Activated naive CD8-positive, alpha-beta T cell treated with anti-CD3 and anti-CD28 coated beads, Interleukin-2, amount 50 U/mL, for 16 hours (primary cell): ENCODE data around the gene ABLIM1.

ENCODE experiments used
- DNase-seq: peaks from one replicate; pipeline ENCODE4 v3.0.0-alpha.2; 2020; ENCODE audit warnings: low read depth, low spot score

ABLIM1 gene

DNA sequence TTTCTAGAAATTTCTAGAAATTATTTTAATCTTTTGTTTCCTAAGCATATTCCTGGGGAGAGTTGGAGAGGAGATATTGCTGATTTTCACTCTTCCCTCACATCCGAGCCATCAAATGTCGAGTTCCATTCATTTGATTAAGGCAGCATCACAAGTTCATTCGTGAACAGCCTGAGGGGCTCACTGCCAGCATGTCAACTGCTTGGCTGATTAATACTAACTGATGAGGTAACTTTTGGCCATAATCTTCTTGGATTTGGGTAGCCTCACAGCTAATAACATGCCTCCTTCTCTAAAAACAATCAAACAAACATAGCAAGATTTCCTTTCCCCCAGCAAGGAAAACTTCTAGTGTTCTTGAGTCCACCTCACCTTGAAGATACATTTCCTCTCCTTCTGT, 166.7 kb downstream of the ABLIM1 start:
- DNase-seq, result no peak

DNA sequence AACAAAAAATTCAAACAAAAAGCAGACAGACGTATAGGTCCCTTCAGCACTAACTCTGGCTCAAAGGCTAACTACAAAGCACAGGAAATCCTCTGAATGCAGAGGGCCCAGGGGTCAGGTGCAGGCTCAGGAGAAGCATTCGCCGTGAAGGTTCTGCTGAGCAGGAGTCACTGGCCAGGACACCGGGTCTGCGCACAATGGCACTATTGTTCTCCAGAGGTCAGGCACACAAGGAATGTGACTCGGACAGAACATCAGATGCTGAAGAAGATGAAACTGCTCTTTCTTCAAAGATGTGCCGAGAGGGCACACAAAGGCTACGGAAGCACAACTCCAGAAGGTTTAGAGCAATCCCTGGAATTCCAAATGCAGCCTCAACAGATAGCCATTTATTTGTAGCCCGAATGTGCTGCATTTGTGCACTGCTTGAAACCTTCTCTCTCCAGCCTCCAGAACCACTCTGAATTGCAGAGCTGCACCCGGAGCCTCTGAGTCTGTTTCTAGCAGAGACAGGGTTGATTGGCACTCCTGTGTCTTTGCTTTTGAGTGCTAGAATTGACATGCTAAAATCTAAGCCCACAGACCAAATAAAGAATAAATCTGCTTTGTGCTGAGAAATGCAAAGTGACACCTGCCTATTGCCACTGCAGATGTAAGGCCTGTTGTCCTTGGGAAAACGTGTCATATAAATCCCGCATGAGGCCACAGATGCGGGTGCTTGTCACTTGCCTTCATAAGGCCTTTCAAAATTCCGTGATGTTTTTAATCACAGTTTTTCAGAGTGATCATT, 168.4 kb downstream of the ABLIM1 start:
- DNase-seq, result no peak

GRCh38 chr10:114487815-114488536, 170.1 kb downstream of the ABLIM1 start:
- DNase-seq, result no peak

DNA sequence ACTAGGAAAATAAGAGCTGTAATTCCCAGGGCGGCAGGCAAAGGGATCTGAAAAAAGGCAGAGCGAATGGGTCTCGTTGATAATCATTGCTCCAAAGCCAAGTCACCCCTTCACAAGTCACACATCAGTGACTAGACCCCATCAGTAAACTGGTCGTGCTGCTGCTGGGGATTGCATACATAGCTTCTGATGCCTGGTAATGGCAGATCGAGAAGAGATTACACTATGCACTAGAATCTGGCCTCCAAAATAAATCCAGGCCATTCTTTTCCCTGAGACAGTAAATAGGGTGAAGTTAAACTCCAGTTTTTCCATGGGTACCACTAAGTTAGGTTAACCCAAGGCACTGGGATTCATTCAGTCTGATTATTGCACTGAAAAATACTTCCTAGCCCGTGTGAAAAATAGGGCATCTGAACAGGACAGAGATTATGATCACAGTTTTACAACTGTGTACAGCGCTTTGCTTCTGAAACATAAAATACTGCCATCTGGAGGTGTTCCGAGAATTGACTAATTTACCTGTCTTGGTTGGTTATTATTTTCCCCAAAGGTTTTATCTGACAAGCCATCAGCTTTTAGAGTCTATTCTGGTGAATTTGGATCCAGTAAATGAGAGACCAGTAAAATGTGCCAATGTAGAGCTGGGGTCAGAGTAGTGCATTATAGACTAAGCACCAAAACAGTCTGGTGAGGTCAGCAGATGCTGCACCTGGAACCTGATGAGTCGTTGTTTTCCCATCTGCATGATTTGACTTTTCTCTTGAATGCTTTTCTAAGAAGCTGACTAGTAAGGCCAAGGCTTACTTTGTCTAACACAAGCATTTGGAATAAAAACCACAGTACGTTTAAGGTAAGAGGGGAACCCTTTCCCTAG, 170.9 kb downstream of the ABLIM1 start:
- no peak for DNase-seq

- no peak for DNase-seq
These were observed 172.2 kb downstream of the ABLIM1 start for GRCh38 chr10:114485696-114486400.

GRCh38 chr10:114483575-114483974, 174.5 kb downstream of the ABLIM1 start:
- DNase-seq, result no peak

DNA sequence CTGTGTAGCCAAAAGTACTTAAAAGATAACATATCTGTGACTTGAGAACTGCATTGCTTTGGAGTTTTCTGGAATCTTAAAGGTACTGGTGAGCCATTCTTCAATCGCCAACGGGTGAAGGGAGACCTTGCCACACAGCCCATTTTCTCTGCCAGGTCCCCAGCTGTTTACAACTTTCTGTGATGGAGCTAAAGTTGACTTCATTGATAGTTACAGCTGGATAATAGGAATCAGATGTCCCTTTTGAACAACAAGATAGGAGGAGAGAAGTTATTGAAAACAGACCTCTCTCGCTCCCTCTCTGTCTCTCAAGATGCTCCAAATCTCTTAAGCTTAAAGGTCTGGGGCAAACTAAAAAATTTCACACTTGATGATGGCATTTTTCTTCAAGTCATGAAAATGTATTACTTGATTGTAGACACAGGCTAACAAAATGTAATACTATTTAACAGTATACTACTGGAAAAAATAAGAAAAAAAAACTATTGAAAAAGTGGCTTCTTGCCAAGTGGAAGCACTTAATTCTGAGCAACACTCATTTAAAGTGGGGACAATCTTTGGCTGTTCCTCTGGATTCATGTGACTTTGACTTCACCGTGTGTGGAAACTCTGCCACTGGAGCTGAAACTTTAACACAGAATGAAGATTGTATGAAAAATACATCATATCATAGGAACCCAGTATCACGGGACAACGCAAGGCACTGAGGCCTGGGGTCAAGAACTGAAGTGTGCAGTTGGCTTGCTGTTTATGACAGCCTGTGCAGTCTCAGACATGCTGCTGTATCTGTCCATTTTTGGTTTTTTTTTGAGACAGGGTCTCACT, 175.4 kb downstream of the ABLIM1 start:
- no peak for DNase-seq

DNA sequence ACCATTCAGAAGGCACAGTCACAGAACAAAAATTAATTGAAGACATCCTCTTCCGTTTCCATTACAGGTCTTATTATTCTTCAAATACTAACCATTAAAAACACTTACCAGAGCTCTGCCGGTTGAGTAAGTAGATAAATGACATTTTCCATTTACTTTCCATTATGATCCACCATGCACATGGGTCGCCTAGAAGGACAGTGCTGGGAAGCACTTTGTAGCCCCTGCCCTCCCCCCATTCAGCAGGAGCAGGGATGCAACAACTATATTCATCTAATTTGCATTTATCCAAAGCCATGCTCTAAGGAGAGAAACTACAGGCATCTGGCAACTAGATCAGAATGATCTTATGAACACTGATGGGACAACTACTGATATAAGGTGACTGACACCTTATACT, 177.0 kb downstream of the ABLIM1 start:
- no peak for DNase-seq

DNA sequence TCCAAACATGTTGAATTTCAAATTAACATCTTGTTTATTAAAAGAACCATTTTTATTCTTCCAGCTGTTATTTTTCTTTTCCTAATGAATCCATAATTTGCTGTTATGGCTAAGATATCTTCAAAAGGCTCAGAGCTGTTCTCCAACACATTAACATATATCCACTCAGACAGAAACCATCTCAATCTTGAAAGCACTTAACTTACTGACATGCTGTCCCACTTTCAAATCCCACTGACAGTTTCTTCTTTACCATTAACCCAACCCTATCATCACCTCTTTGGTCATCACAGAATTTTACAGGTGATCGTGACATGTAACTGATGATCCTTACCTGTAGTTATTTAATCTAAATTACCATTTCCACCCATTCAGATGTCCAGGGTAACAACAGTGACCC, 178.2 kb downstream of the ABLIM1 start:
- no peak for DNase-seq

DNA sequence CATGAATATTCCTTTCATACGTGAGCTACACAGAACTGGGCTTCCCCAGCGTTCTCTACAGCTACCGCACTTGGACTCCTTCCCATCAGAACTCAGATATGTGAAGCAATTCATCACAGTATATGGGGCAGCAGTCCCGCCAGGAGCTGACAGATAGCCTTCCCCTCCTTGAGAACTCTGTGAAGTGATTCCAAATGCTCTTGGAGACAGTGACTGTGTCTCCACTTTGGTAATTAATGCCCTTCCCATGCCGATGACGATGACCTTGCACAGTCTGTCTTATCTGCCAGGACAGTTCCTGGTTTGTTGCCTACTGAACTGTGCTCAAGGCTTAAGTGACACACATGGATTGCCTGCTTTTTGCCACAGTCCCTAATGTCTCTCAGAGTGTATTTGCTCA, 178.8 kb downstream of the ABLIM1 start:
- no peak for DNase-seq

DNA sequence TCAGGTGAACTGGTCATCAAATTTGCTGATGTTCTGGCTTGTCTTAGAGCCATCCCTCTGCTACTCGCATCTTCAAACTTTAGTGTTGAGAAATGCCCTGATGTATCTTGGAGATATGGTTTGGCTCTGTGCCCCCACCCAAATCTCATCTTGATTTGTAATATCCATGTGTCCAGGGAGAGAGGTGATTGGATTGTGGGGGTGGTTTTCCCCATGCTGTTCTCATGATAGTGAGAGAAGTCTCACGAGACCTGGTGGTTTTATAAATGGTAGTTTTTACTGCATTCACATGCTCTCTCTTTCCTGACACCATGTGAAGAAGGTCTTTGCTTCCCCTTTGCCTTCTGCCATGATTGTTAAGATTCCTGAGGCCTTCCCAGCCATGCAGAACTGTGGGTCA, 179.8 kb downstream of the ABLIM1 start:
- no peak for DNase-seq

- DNase-seq, result no peak
These were observed 180.8 kb downstream of the ABLIM1 start for GRCh38 chr10:114477285-114477684.

GRCh38 chr10:114474989-114475388, 183.1 kb downstream of the ABLIM1 start:
- DNase-seq, result no peak

GRCh38 chr10:114473776-114474175, 184.3 kb downstream of the ABLIM1 start:
- DNase-seq, result no peak

DNA sequence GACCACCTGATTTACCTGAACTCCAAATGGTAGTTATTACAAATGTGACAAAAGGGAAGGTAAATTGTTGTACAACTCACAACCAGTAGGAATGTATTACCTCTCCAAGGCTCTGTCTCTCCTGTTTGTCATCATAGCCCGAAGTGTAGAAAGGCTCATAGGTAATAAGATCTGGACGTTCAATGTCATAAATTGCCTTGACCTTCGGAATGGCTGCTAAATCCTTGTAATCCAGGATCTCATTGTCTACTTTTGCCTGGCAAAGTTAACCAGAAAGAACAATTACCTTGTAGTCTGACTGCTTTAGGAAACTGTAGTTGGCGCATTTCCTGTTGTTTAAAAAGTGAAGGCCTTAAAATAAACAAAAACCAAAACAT, 185.2 kb downstream of the ABLIM1 start:
- DNase-seq, result no peak

- DNase-seq, result no peak
These were observed 185.9 kb downstream of the ABLIM1 start for GRCh38 chr10:114471906-114472876.

- DNase-seq, result peak; percentile 28
These were observed 186.8 kb downstream of the ABLIM1 start for GRCh38 chr10:114470956-114471905.

GRCh38 chr10:114470361-114470760, 187.7 kb downstream of the ABLIM1 start:
- no peak for DNase-seq
